ENCODE measurements around the gene SFXN4. TPM values are rescaled to one million over a fixed set of nuclear protein-coding genes. Genes with fewer than 3 reads are reported as not detected.

The SFXN4 gene
- 17.5 and 26.0 TPM in 2 replicates for total RNA-seq (2012; rRNA removed)

GRCh38 chr10:119165171-119166117, at the start of gene SFXN4:
SFXN4 (minus strand) TSS chr10:119165714; CDS start chr10:119165647, 67 bp downstream.
- H3K9ac ChIP-seq (ENCODE audit: low read depth, low read length), result peak within 1 kb of the TSS; percentile 85
- peak within 1 kb of the TSS; percentile 98 for H3K4me2 ChIP-seq (ENCODE audit: low read length)
- no peaks in the 10 kb centered on the region for H3K9me3 ChIP-seq (replicated peaks; ENCODE audit: low read length)
- H3K4me1 ChIP-seq (ENCODE audit: control insufficient read depth, insufficient read depth, low read length), result peaks cover 20% of the 10 kb centered on the region
- H3K4me3 ChIP-seq (ENCODE audit: low read length), result peak within 1 kb of the TSS; percentile 82
- H3K36me3 ChIP-seq (ENCODE audit: insufficient read depth, low read length), result peaks cover 32% of the 10 kb centered on the region
- no peaks in the 10 kb centered on the region for H3K27me3 ChIP-seq (ENCODE audit: control insufficient read depth, insufficient read depth, low read length)

GRCh38 chr10:119211625-119212441, 46.3 kb upstream of the SFXN4 start:
- no peak overlapping the region for H3K4me2 ChIP-seq (ENCODE audit: low read length)
- no peaks in the 10 kb centered on the region for H3K27me3 ChIP-seq (ENCODE audit: control insufficient read depth, insufficient read depth, low read length)
- no peak overlapping the region for H3K9ac ChIP-seq (ENCODE audit: low read depth, low read length)
- no peaks in the 10 kb centered on the region for H3K36me3 ChIP-seq (ENCODE audit: insufficient read depth, low read length)
- H3K4me3 ChIP-seq (ENCODE audit: low read length), result no peak overlapping the region
- peaks cover 22% of the 10 kb centered on the region for H3K4me1 ChIP-seq (ENCODE audit: control insufficient read depth, insufficient read depth, low read length)
- H3K9me3 ChIP-seq (replicated peaks; ENCODE audit: low read length), result no peaks in the 10 kb centered on the region

GRCh38 chr10:119211176-119211575, 45.7 kb upstream of the SFXN4 start:
- Histone ChIP-seq H3K4me1 (ENCODE audit: control insufficient read depth, insufficient read depth, low read length) (peaks cover 26% of the 10 kb centered on the region), H3K9me3 (replicated peaks; ENCODE audit: low read length) (no peaks in the 10 kb centered on the region), H3K27me3 (ENCODE audit: control insufficient read depth, insufficient read depth, low read length) (no peaks in the 10 kb centered on the region), H3K4me3 (ENCODE audit: low read length) (no peak overlapping the region), H3K9ac (ENCODE audit: low read depth, low read length) (no peak overlapping the region), H3K4me2 (ENCODE audit: low read length) (no peak overlapping the region), H3K36me3 (ENCODE audit: insufficient read depth, low read length) (no peaks in the 10 kb centered on the region)

GRCh38 chr10:119210633-119211032, 45.1 kb upstream of the SFXN4 start:
- H3K4me3 ChIP-seq (ENCODE audit: low read length), result no peak overlapping the region
- H3K4me1 ChIP-seq (ENCODE audit: control insufficient read depth, insufficient read depth, low read length), result peaks cover 29% of the 10 kb centered on the region
- H3K9ac ChIP-seq (ENCODE audit: low read depth, low read length), result no peak overlapping the region
- H3K4me2 ChIP-seq (ENCODE audit: low read length), result no peak overlapping the region
- H3K36me3 ChIP-seq (ENCODE audit: insufficient read depth, low read length), result no peaks in the 10 kb centered on the region
- no peaks in the 10 kb centered on the region for H3K9me3 ChIP-seq (replicated peaks; ENCODE audit: low read length)
- no peaks in the 10 kb centered on the region for H3K27me3 ChIP-seq (ENCODE audit: control insufficient read depth, insufficient read depth, low read length)

GRCh38 chr10:119209736-119210355, 44.3 kb upstream of the SFXN4 start:
- Histone ChIP-seq H3K27me3 (ENCODE audit: control insufficient read depth, insufficient read depth, low read length) (no peaks in the 10 kb centered on the region), H3K4me3 (ENCODE audit: low read length) (peak overlapping the region; percentile 23), H3K4me2 (ENCODE audit: low read length) (peak overlapping the region; percentile 93), H3K9ac (ENCODE audit: low read depth, low read length) (peak overlapping the region; percentile 24), H3K9me3 (replicated peaks; ENCODE audit: low read length) (no peaks in the 10 kb centered on the region), H3K4me1 (ENCODE audit: control insufficient read depth, insufficient read depth, low read length) (peaks cover 29% of the 10 kb centered on the region), H3K36me3 (ENCODE audit: insufficient read depth, low read length) (no peaks in the 10 kb centered on the region)

GRCh38 chr10:119209035-119209735, 43.7 kb upstream of the SFXN4 start:
- H3K9ac ChIP-seq (ENCODE audit: low read depth, low read length), result peak overlapping the region; percentile 24
- H3K4me1 ChIP-seq (ENCODE audit: control insufficient read depth, insufficient read depth, low read length), result peaks cover 29% of the 10 kb centered on the region

GRCh38 chr10:119208553-119208940, 43.0 kb upstream of the SFXN4 start:
- peaks cover 30% of the 10 kb centered on the region for H3K4me1 ChIP-seq (ENCODE audit: control insufficient read depth, insufficient read depth, low read length)
- peak overlapping the region; percentile 93 for H3K4me2 ChIP-seq (ENCODE audit: low read length)
- H3K27me3 ChIP-seq (ENCODE audit: control insufficient read depth, insufficient read depth, low read length), result no peaks in the 10 kb centered on the region
- H3K4me3 ChIP-seq (ENCODE audit: low read length), result peak overlapping the region; percentile 77
- H3K9ac ChIP-seq (ENCODE audit: low read depth, low read length), result peak overlapping the region; percentile 68
- no peaks in the 10 kb centered on the region for H3K9me3 ChIP-seq (replicated peaks; ENCODE audit: low read length)
- no peaks in the 10 kb centered on the region for H3K36me3 ChIP-seq (ENCODE audit: insufficient read depth, low read length)

More at GRCh38 chr10:119209035-119209735, 43.7 kb upstream of the SFXN4 start:
- no peaks in the 10 kb centered on the region for H3K9me3 ChIP-seq (replicated peaks; ENCODE audit: low read length)
- H3K4me2 ChIP-seq (ENCODE audit: low read length), result peak overlapping the region; percentile 93
- no peaks in the 10 kb centered on the region for H3K36me3 ChIP-seq (ENCODE audit: insufficient read depth, low read length)
- H3K27me3 ChIP-seq (ENCODE audit: control insufficient read depth, insufficient read depth, low read length), result no peaks in the 10 kb centered on the region
- H3K4me3 ChIP-seq (ENCODE audit: low read length), result peak overlapping the region; percentile 77

GRCh38 chr10:119207713-119208552, 42.4 kb upstream of the SFXN4 start:
- Histone ChIP-seq H3K9ac (ENCODE audit: low read depth, low read length) (peak overlapping the region; percentile 68), H3K4me1 (ENCODE audit: control insufficient read depth, insufficient read depth, low read length) (peaks cover 34% of the 10 kb centered on the region), H3K4me2 (ENCODE audit: low read length) (peak overlapping the region; percentile 93), H3K27me3 (ENCODE audit: control insufficient read depth, insufficient read depth, low read length) (no peaks in the 10 kb centered on the region), H3K4me3 (ENCODE audit: low read length) (peak overlapping the region; percentile 77), H3K9me3 (replicated peaks; ENCODE audit: low read length) (no peaks in the 10 kb centered on the region), H3K36me3 (ENCODE audit: insufficient read depth, low read length) (no peaks in the 10 kb centered on the region)

- Histone ChIP-seq H3K4me2 (ENCODE audit: low read length) (peak within 1 kb of the TSS; percentile 93), H3K4me3 (ENCODE audit: low read length) (peak within 1 kb of the TSS; percentile 77), H3K36me3 (ENCODE audit: insufficient read depth, low read length) (no peaks in the 10 kb centered on the region), H3K9ac (ENCODE audit: low read depth, low read length) (peak within 1 kb of the TSS; percentile 82), H3K27me3 (ENCODE audit: control insufficient read depth, insufficient read depth, low read length) (no peaks in the 10 kb centered on the region), H3K4me1 (ENCODE audit: control insufficient read depth, insufficient read depth, low read length) (peaks cover 34% of the 10 kb centered on the region), H3K9me3 (replicated peaks; ENCODE audit: low read length) (no peaks in the 10 kb centered on the region)
Observed at GRCh38 chr10:119207366-119207666, 41.8 kb upstream of the SFXN4 start, which contains the start of gene GRK5. GRK5 (plus strand) TSS chr10:119207571; CDS start chr10:119207918, 347 bp downstream.
